Mucosa of rectum (tissue), 2 donors: ENCODE results near the gene KLHL22.

Source experiments
- H3K27ac ChIP-seq, 2 donors: one replicate each; pipeline ENCODE4 v1.7.0; 2013; ENCODE audit warnings: inconsistent platforms in 2 of 2, low read depth in 2 of 2, low read length in 2 of 2
- H3K27me3 ChIP-seq, 2 donors: one replicate each; pipeline ENCODE4 v1.7.0; 2013; ENCODE audit warnings: low read length in 2 of 2; ENCODE audit not compliant: control insufficient read depth in 2 of 2, insufficient read depth in 2 of 2
- H3K36me3 ChIP-seq, 2 donors: one replicate each; pipeline ENCODE4 v1.7.0; 2013; ENCODE audit warnings: low read length in 2 of 2; ENCODE audit not compliant: control insufficient read depth in 2 of 2, insufficient read depth in 2 of 2
- H3K4me1 ChIP-seq, 2 donors: one replicate each; pipeline ENCODE4 v1.7.0; 2013; ENCODE audit warnings: low read length in 2 of 2, mild to moderate bottlenecking in 1 of 2; ENCODE audit not compliant: control insufficient read depth in 2 of 2, insufficient read depth in 2 of 2
- H3K4me3 ChIP-seq, 2 donors: one replicate each; pipeline ENCODE4 v1.7.0; 2013; ENCODE audit warnings: low read length in 2 of 2
- H3K9ac ChIP-seq, 2 donors: one replicate each; pipeline ENCODE4 v1.7.0; 2013; ENCODE audit warnings: low read length in 2 of 2, low read depth in 1 of 2, mild to moderate bottlenecking in 1 of 2
- H3K9me3 ChIP-seq, 2 donors: one replicate each; pipeline ENCODE4 v1.7.0; 2013; ENCODE audit warnings: low read length in 2 of 2; ENCODE audit not compliant: control insufficient read depth in 2 of 2
- donor health status: healthy.
- donor health status: Normal muscosa, but diverticular disease.

KLHL22 gene

GRCh38 chr22:20524004-20524481 is 28.4 kb upstream of the KLHL22 start:
- H3K27me3 ChIP-seq, result no peaks in the 10 kb centered on the region
- H3K4me1 ChIP-seq, result peaks cover 4 to 14% of the 10 kb centered on the region in 2 donors
- no peak overlapping the region for H3K4me3 ChIP-seq
- peaks cover 20 to 34% of the 10 kb centered on the region in 2 donors for H3K36me3 ChIP-seq
- H3K27ac ChIP-seq, result no peak overlapping the region
- no peaks in the 10 kb centered on the region for H3K9me3 ChIP-seq
- H3K9ac ChIP-seq, result no peak overlapping the region

GRCh38 chr22:20523086-20523983 is 27.7 kb upstream of the KLHL22 start:
- no peaks in the 10 kb centered on the region for H3K27me3 ChIP-seq
- H3K27ac ChIP-seq, result no peak overlapping the region
- H3K9me3 ChIP-seq, result no peaks in the 10 kb centered on the region
- peaks cover 16 to 31% of the 10 kb centered on the region in 2 donors for H3K36me3 ChIP-seq
- no peak overlapping the region for H3K4me3 ChIP-seq
- peaks cover 4 to 14% of the 10 kb centered on the region in 2 donors for H3K4me1 ChIP-seq
- H3K9ac ChIP-seq, result no peak overlapping the region

- no peak overlapping the region for H3K9ac ChIP-seq
- H3K4me1 ChIP-seq, result peaks cover 4 to 14% of the 10 kb centered on the region in 2 donors
- no peaks in the 10 kb centered on the region for H3K9me3 ChIP-seq
- H3K27ac ChIP-seq, result no peak overlapping the region
- H3K36me3 ChIP-seq, result peaks cover 11 to 28% of the 10 kb centered on the region in 2 donors
- H3K4me3 ChIP-seq, result no peak overlapping the region
- no peaks in the 10 kb centered on the region for H3K27me3 ChIP-seq
Measured at GRCh38 chr22:20522134-20523004, 26.8 kb upstream of the KLHL22 start.

- H3K4me1 ChIP-seq, result peaks cover 4 to 8% of the 10 kb centered on the region in 2 donors
- no peak overlapping the region for H3K27ac ChIP-seq
- no peaks in the 10 kb centered on the region for H3K9me3 ChIP-seq
- no peak overlapping the region for H3K4me3 ChIP-seq
- no peak overlapping the region for H3K9ac ChIP-seq
- no peaks in the 10 kb centered on the region for H3K27me3 ChIP-seq
- H3K36me3 ChIP-seq, result peaks cover 11 to 19% of the 10 kb centered on the region in 2 donors
Measured at GRCh38 chr22:20520093-20520511, 24.5 kb upstream of the KLHL22 start.

DNA sequence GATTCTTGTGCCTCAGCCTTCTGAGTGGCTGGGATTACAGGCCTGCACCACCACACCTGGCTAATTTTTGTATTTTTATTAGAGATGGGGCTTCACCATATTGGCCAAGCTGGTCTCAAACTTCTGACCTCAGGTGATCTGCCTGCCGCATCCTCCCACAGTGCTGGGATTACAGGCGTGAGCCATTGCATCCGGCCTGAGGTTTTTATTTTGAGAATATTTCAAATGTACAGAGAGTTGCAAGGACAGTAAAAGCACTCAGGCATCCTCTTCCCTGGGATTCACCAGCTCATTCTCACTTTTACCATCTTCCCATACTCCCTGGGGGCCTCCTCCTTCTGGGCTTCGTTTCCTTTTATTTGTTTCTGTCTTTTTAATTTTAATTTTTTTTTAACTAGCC is 24.0 kb upstream of the KLHL22 start:
- Histone ChIP-seq H3K27ac (no peak overlapping the region), H3K36me3 (peaks cover 12 to 23% of the 10 kb centered on the region in 2 donors), H3K9ac (no peak overlapping the region), H3K27me3 (no peaks in the 10 kb centered on the region), H3K9me3 (no peaks in the 10 kb centered on the region), H3K4me3 (no peak overlapping the region), H3K4me1 (peaks cover 4 to 8% of the 10 kb centered on the region in 2 donors)

GRCh38 chr22:20517841-20518592 is 22.4 kb upstream of the KLHL22 start:
- peaks cover 14 to 25% of the 10 kb centered on the region in 2 donors for H3K36me3 ChIP-seq
- H3K9me3 ChIP-seq, result no peaks in the 10 kb centered on the region
- H3K4me1 ChIP-seq, result no peaks in the 10 kb centered on the region
- H3K9ac ChIP-seq, result no peak overlapping the region
- H3K27ac ChIP-seq, result no peak overlapping the region
- H3K27me3 ChIP-seq, result no peaks in the 10 kb centered on the region
- no peak overlapping the region for H3K4me3 ChIP-seq

- Histone ChIP-seq H3K9me3 (no peaks in the 10 kb centered on the region), H3K4me3 (no peak overlapping the region), H3K36me3 (peaks cover 14 to 25% of the 10 kb centered on the region in 2 donors), H3K9ac (no peak overlapping the region), H3K4me1 (no peaks in the 10 kb centered on the region), H3K27me3 (no peaks in the 10 kb centered on the region), H3K27ac (no peak overlapping the region)
Measured at GRCh38 chr22:20517422-20517821, 21.8 kb upstream of the KLHL22 start.

DNA sequence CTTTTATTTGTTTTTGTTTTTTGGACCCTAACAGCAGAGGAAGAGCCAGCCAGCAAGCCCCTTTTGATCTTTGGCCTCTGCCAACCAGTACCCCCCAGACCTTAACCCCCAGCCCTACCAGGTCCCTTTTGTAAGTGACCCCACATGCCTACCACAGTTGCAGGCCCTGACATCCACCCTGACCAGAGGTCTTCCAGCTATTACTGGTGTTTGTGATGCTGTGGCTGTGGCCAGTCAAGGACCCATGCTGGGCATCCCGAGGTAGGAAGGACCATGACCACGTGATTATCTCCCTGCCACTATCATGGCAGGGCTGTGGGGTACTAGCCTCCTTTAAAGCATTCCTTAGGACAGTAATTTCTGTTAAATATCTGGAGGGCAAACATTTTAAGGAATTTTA is 20.8 kb upstream of the KLHL22 start:
- H3K36me3 ChIP-seq, result peaks cover 13 to 22% of the 10 kb centered on the region in 2 donors
- no peaks in the 10 kb centered on the region for H3K27me3 ChIP-seq
- H3K9me3 ChIP-seq, result no peaks in the 10 kb centered on the region
- H3K27ac ChIP-seq, result no peak overlapping the region
- no peaks in the 10 kb centered on the region for H3K4me1 ChIP-seq
- no peak overlapping the region for H3K9ac ChIP-seq
- no peak overlapping the region for H3K4me3 ChIP-seq

DNA sequence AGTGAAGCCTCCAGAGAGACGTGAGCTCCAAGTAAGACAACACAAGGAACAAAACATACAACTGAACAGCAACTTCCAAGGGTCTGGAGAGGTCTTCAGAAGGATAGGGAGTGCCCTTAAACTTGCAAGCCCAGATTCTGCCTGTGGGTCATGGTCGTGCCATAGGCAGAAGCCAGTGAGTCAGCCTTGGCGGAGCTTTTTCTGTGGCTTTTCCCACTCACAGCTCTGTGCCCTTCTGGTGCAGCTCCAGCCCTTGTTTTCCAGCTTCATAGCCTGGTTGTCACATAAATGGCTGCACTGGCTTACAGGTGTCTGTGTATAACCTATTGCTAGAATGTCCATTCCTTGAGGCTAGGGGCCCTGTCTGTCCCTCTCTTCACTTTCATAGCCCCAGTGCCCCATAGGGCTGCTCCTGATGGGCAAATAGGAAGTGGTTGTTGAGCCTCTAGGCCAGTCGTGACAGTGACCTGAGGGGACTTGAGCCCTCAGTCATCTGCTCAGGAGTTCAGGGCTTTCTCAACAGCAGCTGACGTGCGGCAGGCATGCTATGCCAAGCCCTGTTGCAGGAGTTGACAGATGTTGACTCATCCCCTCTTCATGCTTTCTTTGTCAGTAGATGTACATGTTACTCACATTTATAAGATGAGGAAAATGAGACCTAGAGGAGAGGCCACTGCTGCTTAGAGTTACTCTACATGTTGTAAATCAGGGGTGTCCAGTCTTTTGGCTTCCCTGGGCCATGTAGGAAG is 19.2 kb upstream of the KLHL22 start:
- Histone ChIP-seq H3K27me3 (no peaks in the 10 kb centered on the region), H3K4me3 (no peak overlapping the region), H3K36me3 (peaks cover 4 to 17% of the 10 kb centered on the region in 2 donors), H3K27ac (no peak overlapping the region), H3K9ac (no peak overlapping the region), H3K4me1 (peaks cover 7 to 12% of the 10 kb centered on the region in 2 donors), H3K9me3 (no peaks in the 10 kb centered on the region)
